GM19467 (cell line): ENCODE data around the gene CD63.

ENCODE experiments used
- ATAC-seq: cut with Tn5 transposase; IDR thresholded peaks from one replicate; pipeline ENCODE4 v1.9.1; 2021; ENCODE audit warnings: mild to moderate bottlenecking, moderate library complexity; ENCODE audit not compliant: unreplicated experiment

CD63 gene

DNA sequence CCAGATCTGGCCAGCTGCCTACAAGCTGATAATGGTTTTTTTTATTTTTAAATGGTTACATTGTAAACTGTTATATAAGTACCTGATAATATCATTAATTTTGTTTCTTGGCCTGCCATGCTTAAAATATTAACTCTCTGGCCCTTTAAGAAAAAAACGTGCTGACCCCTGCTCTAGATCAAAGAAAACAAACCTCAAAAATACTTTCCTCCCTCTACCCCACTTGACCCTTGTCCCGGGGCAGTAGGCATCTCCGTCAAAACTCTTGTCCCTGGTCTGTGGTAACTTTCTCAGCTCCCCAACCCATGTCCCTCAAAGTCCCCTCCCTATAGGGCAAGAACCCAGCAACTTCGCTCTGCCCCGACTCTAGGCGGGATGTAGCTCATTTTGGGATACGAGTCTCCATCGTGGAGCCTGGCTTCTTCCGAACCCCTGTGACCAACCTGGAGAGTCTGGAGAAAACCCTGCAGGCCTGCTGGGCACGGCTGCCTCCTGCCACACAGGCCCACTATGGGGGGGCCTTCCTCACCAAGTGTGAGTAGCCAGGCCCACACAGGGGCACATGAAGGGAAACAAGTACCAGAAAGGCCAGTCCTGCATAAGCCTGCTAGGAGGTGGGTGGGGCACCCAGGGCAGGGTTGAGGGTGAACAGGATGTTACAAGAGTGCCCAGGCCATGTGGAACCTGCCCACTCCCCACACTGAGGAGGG is 5.1 kb downstream of the CD63 start:
- no peak for ATAC-seq

DNA sequence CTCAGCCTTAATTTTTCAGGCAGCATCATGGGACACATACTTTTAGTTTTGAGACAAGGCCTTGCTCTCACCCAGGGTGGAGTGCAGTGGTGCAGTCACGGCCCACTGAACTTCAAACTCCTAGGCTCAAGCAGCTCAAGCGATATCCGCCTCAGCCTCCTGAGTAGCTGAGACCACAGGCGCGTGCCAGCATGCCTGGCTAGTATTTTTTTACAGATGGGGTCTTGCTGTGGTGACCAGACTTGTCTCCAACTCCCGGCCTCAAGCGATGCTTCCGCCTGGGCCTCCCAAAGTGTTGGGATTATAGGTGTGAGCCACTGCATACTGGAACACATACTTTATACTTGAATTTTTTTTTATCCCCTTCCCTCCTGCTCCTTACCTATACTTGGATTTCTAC is 5.9 kb downstream of the CD63 start:
- no peak for ATAC-seq

DNA sequence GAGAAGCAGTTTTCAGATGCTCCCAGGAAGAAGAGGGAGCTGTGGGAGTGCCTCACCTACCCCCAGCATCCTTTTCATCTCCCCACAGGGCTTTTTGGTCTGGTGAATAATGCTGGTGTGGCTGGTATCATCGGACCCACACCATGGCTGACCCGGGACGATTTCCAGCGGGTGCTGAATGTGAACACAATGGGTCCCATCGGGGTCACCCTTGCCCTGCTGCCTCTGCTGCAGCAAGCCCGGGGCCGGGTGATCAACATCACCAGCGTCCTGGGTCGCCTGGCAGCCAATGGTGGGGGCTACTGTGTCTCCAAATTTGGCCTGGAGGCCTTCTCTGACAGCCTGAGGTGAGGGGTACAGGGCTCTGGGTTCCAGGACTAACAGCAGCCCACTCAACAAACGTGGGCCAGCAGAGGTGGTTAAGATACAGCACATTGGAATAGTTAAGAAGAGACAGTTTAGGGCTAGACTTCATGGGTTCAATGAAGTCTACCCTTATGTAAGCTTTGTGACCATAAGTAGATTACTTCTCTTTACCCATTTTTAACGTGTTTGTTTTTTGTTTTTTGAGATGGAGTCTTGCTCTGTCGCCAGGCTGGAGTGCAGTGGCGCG is 7.1 kb downstream of the CD63 start:
- ATAC-seq, result no peak

DNA sequence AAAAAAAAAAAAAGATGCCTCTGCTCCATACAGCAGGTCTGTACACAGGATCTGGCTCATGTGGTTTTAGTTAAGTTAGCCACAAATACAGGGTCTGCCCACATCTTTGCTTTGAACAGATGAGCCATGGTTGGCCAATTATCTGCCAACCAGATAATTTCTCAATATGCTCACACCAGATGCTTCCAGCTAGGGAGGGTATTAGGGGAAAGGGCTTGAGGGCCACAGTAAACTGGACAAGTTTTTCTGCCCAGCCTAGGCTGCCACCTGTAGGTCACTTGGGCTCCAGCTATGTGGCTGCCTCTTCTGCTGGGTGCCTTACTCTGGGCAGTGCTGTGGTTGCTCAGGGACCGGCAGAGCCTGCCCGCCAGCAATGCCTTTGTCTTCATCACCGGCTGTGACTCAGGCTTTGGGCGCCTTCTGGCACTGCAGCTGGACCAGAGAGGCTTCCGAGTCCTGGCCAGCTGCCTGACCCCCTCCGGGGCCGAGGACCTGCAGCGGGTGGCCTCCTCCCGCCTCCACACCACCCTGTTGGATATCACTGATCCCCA is 7.8 kb downstream of the CD63 start:
- no peak for ATAC-seq

DNA sequence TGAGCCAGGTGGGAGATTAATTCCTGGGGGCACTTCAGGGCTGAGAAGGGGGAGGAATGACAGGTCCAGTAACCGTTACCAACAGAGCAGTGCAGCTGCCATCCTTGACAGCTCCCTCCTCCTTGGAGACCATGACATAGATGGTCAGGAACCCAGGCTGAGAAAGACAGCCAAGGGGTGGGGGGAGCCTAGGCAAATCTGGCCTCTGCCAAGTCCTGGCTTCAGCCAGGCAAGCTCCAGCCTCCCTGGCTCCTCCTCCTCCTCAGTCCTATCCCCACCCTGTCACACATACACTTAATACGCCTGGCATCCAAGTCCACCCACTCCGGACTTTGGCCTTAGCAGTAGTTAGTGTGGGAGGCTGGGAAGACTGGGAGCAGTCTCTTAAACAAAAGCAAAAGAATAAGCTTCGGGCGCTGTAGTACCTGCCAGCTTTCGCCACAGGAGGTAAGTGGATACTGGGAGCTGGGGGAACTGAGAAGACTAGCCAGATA is 8.7 kb downstream of the CD63 start, which contains the start of gene RDH5:
TSS of gene RDH5 (plus strand) at position 323 of the 494 bp plus-strand sequence. CDS start 792 bp downstream, outside the sequence.
- ATAC-seq, result no peak

DNA sequence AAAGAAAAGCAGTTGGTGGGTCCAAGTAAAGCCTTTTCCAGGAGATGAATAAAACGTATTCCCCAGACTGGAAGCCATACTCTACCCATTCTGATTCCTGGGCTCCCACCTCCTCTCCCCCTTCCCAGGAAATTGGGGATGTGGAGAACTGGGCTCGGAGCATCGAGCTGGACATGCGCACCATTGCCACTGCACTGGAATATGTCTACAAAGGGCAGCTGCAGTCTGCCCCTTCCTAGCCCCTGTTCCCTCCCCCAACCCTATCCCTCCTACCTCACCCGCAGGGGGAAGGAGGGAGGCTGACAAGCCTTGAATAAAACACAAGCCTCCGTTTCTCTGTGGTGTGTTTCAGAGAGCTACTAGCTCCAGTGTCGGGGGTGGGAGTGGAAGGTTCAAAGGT is 9.4 kb downstream of the CD63 start:
- ATAC-seq, result no peak

DNA sequence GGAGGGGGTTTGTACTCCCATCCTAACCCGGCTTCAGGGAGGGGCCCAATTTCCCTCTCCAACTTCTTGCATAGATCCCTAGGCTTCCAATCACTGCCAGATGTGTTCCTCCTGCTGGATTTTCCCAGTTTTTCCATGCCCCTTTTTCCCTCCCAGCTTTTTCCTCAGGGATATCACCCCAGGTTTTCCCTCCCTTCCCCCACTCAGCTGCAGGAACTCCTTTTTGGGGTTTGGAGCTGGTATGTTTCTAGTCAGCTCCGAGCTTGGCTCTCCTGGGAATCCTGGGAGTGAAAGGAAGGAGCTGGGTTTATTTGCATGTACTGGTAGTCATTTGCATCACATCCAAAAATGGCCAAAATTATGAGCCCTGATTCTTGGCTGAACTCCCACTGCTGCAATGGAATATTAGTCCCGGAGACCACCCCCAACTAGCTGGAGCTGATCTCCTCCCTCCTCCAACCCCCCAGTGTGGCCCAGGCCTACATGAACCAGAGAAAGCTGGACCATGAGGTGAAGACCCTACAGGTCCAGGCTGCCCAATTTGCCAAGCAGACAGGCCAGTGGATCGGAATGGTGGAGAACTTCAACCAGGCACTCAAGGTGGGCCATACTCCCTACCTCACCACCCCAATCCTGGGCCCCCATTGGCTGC is 10.1 kb downstream of the CD63 start:
- ATAC-seq, result no peak

DNA sequence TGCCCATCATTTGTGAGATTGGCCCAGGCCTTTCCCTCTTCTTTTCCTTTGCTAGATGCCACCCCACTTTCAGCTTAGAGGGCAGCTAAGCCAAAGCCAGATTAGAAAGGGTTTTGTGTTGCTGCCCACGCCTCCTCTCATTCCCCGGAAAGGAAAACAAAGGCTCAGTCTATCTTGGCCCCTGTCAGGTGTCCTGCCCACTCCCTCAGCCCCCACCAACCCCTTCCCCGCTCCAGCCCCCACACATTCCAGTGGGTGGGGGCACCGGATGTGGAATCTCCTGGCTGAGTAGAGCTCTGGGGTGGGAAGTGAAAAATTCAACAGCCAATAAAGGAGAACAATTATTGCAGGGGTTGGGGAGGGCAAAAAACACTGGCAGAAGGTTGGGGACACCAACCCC is 10.8 kb downstream of the CD63 start:
- ATAC-seq, result no peak

DNA sequence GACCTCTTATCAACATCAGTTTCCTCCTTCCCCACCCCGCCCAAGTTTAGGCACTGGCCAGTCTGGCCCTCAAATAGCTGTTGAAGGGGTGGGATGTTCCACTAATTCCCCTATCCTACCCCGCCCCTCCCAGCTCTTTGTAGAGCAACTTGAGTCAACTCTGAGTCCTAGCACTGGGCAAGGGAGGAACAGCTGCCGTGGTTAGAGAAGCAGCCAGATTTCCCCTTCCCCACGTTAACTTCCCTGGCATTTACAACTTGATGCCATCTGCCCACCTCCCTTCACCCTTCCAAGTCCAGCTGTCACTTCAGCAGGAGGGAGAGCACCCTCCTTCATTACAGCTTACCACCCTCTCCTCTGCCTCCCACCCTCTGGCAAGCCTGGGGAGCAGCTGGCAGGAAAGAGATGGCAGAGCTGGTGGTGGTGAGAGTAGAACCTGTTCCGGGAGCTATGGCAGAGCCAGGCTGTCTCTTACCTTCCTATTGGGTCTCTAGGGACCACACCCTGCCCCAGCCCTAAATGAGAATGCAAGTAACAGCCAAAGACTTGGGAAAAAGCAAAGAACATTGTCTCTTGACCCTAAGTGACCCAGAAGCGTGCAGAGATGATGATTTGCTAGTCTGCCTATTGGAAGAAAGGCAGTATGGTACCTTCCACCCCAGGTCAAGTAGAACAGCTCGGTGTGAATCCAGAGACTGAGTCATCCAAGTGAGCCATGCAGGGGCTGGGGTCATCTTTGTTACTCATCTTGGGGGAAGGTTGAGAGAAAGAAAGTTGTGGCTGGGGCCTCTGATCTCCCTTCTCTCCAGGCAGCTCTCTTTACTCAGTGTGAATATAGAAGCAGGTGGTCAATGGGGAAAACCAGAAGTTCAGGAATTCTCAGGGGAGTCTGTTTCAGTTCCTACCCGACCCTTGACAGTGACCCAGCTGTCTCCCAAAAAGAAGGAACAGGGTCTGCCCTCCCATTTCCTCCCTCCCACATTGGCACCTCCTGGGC is 11.5 kb downstream of the CD63 start:
- no peak for ATAC-seq

DNA sequence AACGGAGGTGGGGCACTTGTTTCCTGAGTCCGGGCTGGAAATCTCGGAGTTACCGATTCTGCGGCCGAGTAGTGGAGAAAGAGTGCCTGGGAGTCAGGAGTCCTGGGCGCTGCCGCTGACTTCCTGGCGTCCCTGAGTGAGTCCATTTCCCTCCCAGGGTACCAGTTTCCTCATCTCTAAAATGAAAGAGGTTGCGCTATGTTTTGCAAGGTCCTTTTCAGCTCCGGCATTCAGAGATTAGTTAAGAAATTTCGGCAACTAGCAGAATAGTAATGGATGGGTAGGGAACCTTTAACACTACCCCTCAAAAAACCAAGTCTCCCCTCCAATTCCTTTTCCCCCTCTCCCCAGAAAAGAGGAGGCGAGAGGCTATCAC is 12.2 kb downstream of the CD63 start:
- no peak for ATAC-seq

DNA sequence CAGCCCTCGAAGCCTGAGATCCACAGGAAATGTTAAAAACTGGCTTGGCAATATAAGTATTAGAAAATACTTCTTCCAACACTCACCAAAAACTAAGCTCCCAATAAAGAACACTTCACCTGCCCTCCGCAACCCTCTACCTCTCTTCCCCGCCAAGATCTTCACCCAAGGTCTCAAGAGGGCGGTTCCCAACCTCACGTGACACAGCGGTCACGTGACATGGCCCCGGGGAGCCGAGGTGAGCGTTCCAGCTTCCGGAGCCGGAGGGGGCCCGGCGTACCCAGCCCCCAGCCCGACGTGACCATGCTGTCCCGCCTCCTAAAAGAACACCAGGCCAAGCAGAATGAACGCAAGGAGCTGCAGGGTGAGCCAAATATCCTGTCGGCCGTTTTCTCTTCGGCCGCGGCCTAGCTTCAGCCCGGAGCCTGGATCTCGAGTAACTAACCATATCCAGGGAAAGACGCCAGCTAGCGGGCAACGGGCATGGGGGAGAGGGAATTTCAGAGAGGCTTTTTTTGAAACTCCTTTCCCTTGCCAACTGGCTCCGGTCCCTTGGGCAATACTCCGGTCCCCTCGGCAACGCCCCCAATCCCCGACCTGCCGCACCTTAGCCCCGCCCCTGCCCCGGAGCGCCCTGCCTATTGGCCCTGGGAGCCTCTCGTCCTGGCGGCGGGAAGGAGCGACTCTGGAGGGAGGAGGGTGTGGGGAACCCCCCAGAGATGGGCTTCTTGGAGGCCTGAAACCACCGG is 12.8 kb downstream of the CD63 start, which contains the start of gene BLOC1S1:
TSS of gene BLOC1S1 (plus strand) at position 214 of the 749 bp plus-strand sequence. CDS start at position 220, 6 bp downstream.
- peak; percentile 87 for ATAC-seq

DNA sequence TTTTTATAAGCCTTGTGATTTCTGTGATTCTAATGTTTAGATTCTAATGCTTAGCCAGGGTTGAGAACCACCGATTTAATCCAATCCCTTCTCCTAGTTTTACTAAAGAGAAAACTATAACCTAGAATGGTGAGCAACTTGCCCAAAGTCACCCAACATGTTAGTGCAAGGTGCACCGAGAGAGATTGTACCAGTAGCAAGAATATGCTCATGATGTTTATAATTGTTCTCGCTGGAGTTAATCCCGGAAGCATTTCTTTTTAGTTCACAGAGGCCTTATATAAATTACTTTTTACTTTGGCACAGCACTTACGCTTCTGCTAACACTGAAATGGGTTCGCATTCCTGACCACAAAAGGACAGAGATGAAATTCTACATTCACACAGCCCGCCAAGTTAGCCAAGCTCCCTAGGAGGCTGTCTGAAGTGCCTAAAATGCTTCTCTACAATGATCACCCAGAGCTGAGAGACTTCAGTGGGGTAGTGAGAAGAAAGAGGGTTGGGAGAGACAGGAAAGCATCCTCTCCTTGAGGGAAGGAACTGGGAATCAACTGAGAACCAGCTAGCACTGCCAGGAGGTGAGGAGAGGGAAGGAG is 13.5 kb downstream of the CD63 start:
- ATAC-seq, result no peak

DNA sequence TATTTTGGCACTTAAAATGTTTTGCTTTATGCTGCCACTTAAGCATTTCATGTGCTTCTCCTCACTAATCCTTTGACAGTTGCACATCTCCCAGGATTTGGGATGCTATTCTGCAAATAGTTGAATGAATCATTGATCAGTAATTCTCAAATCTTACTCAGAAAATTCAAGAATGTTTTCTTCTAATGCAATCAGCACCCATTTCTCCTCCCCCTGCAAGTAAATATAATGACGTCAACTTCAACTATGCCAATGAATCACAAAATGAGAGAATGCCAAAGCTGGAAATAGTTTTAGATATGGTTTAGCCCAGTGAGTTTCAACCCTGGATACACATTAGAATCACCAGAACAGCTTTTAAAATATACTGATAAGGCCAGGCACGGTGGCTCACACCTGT is 15.1 kb downstream of the CD63 start:
- no peak for ATAC-seq

DNA sequence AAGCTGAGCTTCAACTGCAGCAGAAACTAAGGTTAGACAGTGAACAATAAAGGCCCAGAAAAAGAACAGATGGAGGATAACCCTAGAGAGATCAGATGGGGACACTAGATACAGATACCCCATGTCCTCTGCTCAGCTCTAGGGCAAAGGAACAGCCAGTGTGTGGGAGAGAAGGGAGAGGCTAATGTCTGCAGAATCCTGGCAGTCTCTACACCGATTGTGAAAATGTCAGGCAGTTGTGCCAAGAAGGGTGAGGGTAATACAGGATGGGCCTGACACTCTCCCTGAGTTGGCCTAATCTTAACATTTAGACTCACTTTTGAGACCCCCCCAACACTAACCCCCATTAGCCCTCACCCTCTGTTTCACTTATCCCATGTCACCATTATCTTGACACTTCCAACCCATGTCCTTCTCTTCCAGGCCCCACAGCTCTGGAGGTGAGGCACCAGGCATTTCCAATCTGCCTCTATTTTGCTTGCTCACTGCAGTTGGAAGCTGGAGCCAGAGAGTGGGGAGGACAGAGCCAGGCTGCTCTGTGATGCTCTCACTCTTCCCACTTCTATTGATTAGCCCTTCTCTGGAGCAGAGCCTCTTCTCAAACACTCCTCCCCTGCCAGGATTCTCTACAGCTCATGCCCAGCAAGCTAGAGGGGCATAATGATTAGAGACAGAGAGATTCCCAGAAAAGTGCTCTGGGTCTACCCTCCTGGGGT is 16.0 kb downstream of the CD63 start:
- no peak for ATAC-seq

DNA sequence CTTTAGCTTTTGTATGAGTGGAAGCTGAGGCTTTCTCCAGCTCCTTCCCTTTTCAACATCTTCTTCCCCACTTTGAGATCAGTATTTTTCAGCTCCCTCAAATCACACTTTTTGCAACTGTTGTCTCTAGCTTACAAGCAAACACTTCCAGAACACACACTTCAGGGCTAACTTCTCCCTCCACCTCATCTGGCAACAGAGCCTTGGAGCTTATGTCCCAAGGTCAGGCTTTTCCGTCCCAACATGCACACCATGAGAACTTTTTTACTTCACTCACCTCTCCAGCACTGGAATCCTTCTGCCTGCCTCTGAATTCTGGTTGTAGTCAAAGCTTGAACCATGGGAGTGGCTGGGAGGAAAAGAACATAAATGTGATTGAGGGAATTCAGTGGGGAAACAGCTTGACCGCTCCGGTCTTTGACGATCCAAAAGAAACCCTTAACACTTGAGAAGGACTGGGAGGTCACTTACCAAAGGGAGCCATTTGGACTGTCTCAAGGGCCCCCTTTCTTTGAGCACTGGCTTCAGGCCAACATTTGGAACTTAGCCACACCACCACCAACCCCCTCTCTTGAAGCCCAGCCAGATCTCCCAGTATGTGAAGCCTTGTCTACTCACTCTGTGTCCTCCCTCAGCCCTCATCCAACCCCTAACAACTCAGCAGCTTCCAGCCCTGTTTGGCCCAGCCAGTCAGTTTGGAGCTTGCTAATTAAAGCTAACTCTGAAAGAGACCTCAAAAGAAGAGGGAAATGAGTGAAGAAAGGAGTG is 16.8 kb downstream of the CD63 start:
- ATAC-seq, result no peak

DNA sequence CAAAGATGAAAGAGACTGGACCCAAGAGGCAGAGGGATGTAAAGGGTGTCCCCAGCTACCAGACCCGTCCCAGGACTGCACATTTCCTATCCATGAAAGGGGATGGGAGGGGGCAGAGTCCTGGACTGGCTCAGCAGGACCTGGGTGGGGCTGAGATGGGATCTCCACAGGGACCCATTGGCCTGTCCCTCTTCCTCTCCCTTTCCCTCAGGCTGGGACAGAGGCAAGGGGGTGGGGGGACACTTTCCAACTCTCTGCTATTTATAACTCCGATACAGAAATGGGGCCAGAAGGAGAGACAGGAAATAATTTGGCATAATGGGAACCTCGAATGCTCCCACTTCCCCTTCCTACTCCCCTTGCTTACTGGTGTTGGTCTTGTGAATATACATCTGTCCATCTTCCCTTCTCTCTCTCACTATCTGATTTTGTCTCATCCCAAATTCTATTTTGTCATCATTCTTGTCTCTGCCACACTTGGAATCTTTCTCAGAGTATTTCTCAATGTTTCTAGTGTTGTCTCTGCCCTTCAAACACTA is 20.0 kb downstream of the CD63 start:
- ATAC-seq, result no peak

DNA sequence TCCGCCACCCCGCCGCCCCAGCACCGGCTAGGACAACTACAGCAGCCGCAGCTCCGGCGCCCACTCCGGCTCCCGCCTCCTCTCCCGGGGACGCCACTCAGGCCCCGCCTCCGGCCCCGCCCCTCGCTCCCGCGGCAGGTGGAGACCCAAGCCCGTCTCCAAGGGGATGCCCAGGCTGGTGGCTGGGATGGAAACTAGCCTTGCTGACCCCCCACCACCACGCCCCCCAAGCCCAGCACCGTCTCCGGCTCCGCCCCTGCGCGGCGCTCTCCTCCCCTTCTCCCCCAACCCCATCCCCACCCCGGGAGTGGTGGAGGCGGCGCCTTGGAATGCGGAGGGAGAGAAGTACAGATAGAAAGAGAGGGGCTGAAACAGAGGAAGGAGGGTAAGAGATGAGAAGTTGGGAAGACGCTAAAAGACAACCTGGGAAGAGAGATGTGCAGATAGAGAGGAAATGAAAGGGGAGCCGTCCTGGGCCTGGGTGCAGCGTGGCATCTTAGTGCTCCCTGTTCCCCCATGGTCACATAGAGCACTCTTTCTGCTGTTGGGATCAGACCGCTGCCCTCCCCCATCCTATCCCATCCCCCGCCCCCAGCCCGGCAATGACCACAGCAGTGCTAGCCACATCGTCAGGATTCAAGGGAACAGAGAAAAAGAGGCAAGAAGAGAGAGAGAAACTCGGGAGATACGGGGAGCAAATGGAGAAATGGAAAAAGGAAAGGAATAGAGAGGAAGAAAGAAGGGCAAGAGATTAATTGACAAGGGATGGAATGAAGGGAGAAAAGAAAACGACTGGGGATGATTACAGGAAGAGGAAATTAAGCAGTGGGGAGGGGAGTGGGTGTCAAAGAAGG is 20.7 kb downstream of the CD63 start, which contains the start of gene ITGA7:
TSS of gene ITGA7 (minus strand) at position 64 of the 854 bp plus-strand sequence. CDS start 222 bp downstream, outside the sequence.
- ATAC-seq, result no peak
